ENCODE measurements around the gene INHBC.

DNA sequence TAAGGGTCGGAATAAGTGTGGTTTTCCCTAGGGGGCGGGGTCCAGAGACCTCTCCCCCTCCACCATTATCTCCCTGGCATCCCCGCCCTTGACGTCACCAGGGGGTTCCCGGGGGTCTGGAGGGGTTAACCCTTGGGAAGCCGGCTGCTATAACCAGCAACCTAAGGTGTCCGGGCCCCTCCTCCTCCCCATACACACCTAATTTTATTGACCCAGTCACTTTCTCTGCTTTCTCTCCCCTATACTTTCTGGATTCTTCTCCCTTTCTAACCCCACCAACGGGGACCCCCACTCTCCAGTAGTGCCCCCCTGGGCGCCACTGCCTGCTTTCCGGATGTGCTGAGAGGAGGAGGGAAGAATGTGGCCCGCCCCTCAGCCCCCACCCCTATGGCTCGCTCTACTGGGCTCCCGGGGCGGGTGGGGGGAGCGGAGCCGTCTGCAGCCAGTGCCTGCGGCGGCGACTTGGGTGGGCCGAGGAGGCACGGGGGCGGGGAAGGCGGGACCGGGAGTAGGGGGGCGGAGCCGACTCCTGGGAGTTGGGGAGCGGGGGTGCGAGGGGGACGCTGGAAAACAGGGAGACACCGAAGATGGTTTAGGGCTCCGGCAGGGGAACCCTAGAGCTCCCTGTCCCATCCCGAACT, 26.8 kb downstream of the INHBC start:
- no peak for TF ChIP-seq POLR2A (IDR thresholded peaks at IDR 0.05)
- TF ChIP-seq, protein P1, sequence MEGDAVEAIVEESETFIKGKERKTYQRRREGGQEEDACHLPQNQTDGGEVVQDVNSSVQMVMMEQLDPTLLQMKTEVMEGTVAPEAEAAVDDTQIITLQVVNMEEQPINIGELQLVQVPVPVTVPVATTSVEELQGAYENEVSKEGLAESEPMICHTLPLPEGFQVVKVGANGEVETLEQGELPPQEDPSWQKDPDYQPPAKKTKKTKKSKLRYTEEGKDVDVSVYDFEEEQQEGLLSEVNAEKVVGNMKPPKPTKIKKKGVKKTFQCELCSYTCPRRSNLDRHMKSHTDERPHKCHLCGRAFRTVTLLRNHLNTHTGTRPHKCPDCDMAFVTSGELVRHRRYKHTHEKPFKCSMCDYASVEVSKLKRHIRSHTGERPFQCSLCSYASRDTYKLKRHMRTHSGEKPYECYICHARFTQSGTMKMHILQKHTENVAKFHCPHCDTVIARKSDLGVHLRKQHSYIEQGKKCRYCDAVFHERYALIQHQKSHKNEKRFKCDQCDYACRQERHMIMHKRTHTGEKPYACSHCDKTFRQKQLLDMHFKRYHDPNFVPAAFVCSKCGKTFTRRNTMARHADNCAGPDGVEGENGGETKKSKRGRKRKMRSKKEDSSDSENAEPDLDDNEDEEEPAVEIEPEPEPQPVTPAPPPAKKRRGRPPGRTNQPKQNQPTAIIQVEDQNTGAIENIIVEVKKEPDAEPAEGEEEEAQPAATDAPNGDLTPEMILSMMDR (IDR thresholded peaks at IDR 0.05) = no peak

All from breast epithelium (tissue), 3 donors.